Measurements from ENCODE around the gene ZNF71.

- TF ChIP-seq CTCF (conservative IDR thresholded peaks at IDR 0.05; ENCODE audit: low read length) (no peak), EZH2phosphoT487 (IDR thresholded peaks at IDR 0.05; ENCODE audit: borderline replicate concordance, low read depth, low read length) (no peak)
These were observed 28.2 kb upstream of the ZNF71 start for GRCh38 chr19:56566904-56567273.
